Hippocampal formation (tissue), 2 donors: ENCODE data around the gene TNFAIP2.
"Not testable (repeated sequence)": the region's sequence is repeated elsewhere in the genome, so short reads cannot be mapped to it uniquely, and the experiment has no call there.

Source experiments
- DNase-seq, 2 donors: peaks; one replicate each; lab custom pipeline; 2025; lab: John Stamatoyannopoulos, UW

Gene TNFAIP2

GRCh38 chr14:103155826-103156394, 32.6 kb downstream of the TNFAIP2 start:
- no peak for DNase-seq

- DNase-seq, result no peak
These were observed 33.6 kb downstream of the TNFAIP2 start for GRCh38 chr14:103156651-103157378.

GRCh38 chr14:103157969-103158368, 34.7 kb downstream of the TNFAIP2 start:
- no peak for DNase-seq

- DNase-seq, result no peak
These were observed 35.4 kb downstream of the TNFAIP2 start for GRCh38 chr14:103158688-103159087.

- no peak for DNase-seq
These were observed 37.2 kb downstream of the TNFAIP2 start for GRCh38 chr14:103160321-103161053.

DNA sequence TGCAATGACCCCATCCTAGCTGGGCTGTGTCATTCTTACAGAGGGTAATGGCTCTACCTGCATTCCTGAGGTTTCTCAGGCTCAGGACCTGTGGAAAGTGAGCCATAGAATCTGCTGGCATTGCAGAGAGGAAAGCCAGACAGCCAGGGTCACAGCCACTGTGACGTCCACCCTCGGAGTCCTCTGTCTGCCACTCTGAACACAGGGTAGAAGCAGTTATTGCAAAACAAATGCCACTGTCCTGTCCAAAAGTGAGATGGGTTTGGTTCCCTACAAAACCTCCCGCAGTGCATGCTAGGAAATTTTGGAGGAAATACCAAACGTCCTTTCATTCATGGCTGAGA, 37.8 kb downstream of the TNFAIP2 start:
- DNase-seq, result no peak

GRCh38 chr14:103163199-103163598, 39.9 kb downstream of the TNFAIP2 start:
- no peak for DNase-seq

GRCh38 chr14:103164006-103164405, 40.7 kb downstream of the TNFAIP2 start:
- DNase-seq, result no peak

GRCh38 chr14:103164779-103165178, 41.5 kb downstream of the TNFAIP2 start:
- DNase-seq, result no peak

- DNase-seq, result no peak
These were observed 42.1 kb downstream of the TNFAIP2 start for GRCh38 chr14:103165323-103165722.

DNA sequence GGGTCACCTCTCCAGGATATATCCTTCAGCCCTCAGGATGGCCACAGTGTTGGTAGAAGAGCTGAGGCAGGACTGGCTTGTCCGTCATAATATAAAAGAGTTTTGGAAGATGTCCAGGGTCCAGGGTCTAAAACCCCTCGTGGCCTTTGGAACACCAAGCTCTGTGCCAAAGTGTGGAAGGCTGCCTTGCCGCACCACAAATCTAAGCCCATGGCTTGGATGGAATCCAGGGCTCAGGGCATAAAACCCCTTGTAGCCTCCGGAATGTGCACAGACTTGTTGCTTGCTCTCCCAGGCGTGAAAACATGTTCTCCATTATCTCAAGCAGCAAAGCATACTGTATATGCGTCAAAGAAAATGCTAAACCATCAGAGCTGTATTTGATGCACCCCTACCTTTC, 46.7 kb downstream of the TNFAIP2 start:
- no peak for DNase-seq

GRCh38 chr14:103171206-103171605, 47.9 kb downstream of the TNFAIP2 start:
- not testable (repeated sequence) for DNase-seq

DNA sequence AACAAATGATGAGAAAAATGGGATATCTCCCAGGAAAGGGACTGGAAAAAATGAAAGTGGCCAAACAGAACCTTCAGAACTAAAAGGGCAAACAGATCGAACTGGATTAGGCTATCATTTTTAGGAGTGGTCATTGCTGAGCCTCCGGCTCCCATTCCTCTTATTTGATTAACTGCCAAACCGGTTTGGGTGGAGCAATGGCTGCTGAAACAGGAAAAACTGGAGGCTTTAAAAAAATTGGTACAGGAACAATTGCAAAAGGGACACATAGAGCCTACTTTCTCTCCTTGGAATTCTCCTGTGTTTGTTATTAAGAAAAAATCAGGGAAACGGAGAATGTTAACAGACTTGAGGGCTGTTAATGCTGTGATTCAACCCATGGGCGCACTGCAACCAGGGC, 49.7 kb downstream of the TNFAIP2 start:
- no peak for DNase-seq

DNA sequence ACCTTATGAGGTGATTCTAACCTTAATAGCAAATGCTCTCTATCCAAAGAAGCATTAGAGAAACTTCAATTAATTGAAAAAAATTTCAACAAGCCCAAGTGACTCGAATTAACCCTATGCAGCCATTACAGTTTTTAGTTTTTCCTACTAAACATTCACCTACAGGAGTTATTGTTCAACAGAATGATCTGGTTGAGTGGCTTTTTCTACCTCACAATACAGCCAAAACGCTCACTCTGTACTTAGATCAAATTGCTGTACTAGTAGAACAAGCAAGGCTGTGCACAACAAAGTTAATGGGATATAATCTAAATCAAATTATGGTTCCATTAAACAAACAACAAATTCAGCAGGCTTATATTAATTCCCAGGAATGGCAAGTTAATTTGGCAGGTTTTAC, 50.6 kb downstream of the TNFAIP2 start:
- DNase-seq, result not testable (repeated sequence)

DNA sequence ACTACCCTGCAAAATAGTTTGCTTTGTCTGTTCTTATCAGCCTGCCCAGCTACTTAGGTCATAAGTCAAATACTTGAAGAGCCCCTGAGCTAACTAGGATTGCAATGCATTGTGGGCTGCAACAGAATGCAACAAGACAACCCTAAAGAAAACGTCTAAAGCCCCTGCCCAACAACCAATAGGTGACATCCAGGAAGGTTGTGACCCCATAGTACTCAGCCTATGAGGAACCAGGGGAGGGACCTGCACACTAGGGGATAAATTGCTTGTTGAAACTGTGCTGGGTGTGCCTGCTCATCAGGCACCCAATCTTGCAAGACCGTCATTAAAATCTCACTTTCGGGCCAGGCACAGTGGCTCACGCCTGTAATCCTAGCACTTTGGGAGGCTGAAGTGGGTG, 52.9 kb downstream of the TNFAIP2 start:
- DNase-seq, result not testable (repeated sequence)

- no peak for DNase-seq
These were observed 54.1 kb downstream of the TNFAIP2 start for GRCh38 chr14:103177376-103177775.

GRCh38 chr14:103178521-103178920, 55.3 kb downstream of the TNFAIP2 start:
- DNase-seq, result no peak

GRCh38 chr14:103179094-103179493, 55.8 kb downstream of the TNFAIP2 start:
- DNase-seq, result no peak

- no peak for DNase-seq
These were observed 57.1 kb downstream of the TNFAIP2 start for GRCh38 chr14:103180331-103180730.

GRCh38 chr14:103184046-103184445, 60.8 kb downstream of the TNFAIP2 start:
- DNase-seq, result no peak

GRCh38 chr14:103185051-103186029, 62.1 kb downstream of the TNFAIP2 start:
- DNase-seq, result no peak

DNA sequence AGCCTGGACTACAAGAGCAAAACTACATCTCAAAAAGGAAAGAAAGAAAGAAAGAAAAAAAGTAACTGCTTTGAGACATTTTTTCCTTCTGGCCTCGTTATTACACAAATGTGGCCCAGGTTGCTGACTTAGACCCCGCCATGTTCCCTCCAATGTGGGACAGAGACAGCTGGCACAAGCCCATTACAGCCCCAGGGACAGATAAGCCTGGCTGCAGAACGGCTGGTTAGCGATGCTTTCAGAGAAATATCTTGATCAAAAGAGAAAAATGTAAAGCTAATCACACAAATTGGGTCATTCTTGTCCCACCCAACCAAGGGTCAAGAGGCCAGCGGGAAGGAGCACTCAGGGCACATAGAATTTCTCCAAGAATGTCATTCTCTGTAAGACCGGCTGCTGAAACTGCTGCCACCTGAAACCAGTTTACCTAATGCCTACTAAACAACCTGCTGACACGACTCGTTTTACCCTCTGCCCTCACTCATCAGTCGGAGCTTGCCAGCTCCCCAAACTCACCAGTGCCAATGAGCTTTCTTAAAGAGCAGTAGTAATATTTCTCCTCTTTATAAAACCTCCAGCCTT, 63.1 kb downstream of the TNFAIP2 start:
- DNase-seq, result no peak
